CD4-positive, CD25-positive, alpha-beta regulatory T cell (primary cell): Measurements from ENCODE around the gene PTPRT. TPM values are rescaled to one million over a fixed set of nuclear protein-coding genes. Genes with fewer than 3 reads are reported as not detected.

ENCODE experiments used
- ATAC-seq, 2 donors: fragments of 150-1000 bp; cut with Tn5 transposase; one replicate each; pipeline ENCODE4 v1.10.0; 2021; ENCODE audit warnings: low read depth in 2 of 2, moderate number of reproducible peaks in 2 of 2, moderate library complexity in 1 of 2
- DNase-seq, 3 donors: peaks; one replicate each; pipeline versions ENCODE4 v3.0.0 to v3.0.0-alpha.2; 2012 to 2022; ENCODE audit warnings: mixed read lengths in 1 of 3
- H3K27ac ChIP-seq: one replicate; pipeline ENCODE4 v1.7.0; 2013; ENCODE audit warnings: mild to moderate bottlenecking, low read length; ENCODE audit not compliant: insufficient read depth, poor library complexity, severe bottlenecking
- H3K27me3 ChIP-seq: one replicate; pipeline ENCODE4 v1.7.0; 2013; ENCODE audit warnings: low read length; ENCODE audit not compliant: control insufficient read depth, insufficient read depth
- H3K36me3 ChIP-seq: one replicate; pipeline ENCODE4 v1.7.0; 2013; ENCODE audit warnings: mild to moderate bottlenecking, low read length, moderate library complexity; ENCODE audit not compliant: control insufficient read depth, insufficient read depth
- H3K4me1 ChIP-seq: 2 replicates; pipeline ENCODE4 v1.7.0; 2013; ENCODE audit warnings: mild to moderate bottlenecking, low read length; ENCODE audit not compliant: insufficient read depth, control insufficient read depth, poor library complexity, severe bottlenecking
- H3K4me3 ChIP-seq: one replicate; pipeline ENCODE4 v1.7.0; 2013; ENCODE audit warnings: low read depth, mild to moderate bottlenecking, low read length, moderate library complexity
- H3K9me3 ChIP-seq, 2 experiments: 1 replicate in 1 of 2; 2 replicates in 1 of 2; pipeline ENCODE4 v1.7.0; 2013; ENCODE audit warnings: low read length in 2 of 2, mild to moderate bottlenecking in 1 of 2, moderate library complexity in 1 of 2; ENCODE audit not compliant: control insufficient read depth in 2 of 2
- H3K27ac Mint-ChIP-seq, 3 donors: one replicate each; pipeline ENCODE4 v1.8.0; 2020 to 2022; ENCODE audit warnings: mild to moderate bottlenecking in 3 of 3, mixed read lengths in 3 of 3, moderate library complexity in 2 of 3
- H3K27me3 Mint-ChIP-seq: one replicate; pipeline ENCODE4 v1.8.0; 2022; ENCODE audit warnings: mild to moderate bottlenecking, mixed read lengths
- H3K36me3 Mint-ChIP-seq: one replicate; pipeline ENCODE4 v1.8.0; 2020; ENCODE audit warnings: mixed read lengths
- H3K4me1 Mint-ChIP-seq, 4 donors: one replicate each; pipeline ENCODE4 v1.8.0; 2020 to 2022; ENCODE audit warnings: mixed read lengths in 4 of 4, mild to moderate bottlenecking in 1 of 4
- H3K4me3 Mint-ChIP-seq, 4 donors: one replicate each; pipeline ENCODE4 v1.8.0; 2020 to 2022; ENCODE audit warnings: mild to moderate bottlenecking in 4 of 4, mixed read lengths in 4 of 4, moderate library complexity in 3 of 4
- H3K9me3 Mint-ChIP-seq, 7 donors: one replicate each; pipeline ENCODE4 v1.8.0; 2020 to 2022; ENCODE audit warnings: mixed read lengths in 7 of 7, mild to moderate bottlenecking in 3 of 7, moderate library complexity in 2 of 7
- polyA plus RNA-seq, 4 donors: library from polyadenylated mRNA; unstranded; fragments of 300-500 nt; fragmentation: Illumina TruSeq; gene quantifications; one replicate each; pipeline ENCODE4 v1.2.3, GENCODE V29; 2021
- total RNA-seq: library from RNA; stranded (reverse); gene quantifications from one replicate; pipeline ENCODE4 v1.2.3, GENCODE V29; 2022

Gene PTPRT
- total RNA-seq (not detected), polyA plus RNA-seq (not detected)

DNA sequence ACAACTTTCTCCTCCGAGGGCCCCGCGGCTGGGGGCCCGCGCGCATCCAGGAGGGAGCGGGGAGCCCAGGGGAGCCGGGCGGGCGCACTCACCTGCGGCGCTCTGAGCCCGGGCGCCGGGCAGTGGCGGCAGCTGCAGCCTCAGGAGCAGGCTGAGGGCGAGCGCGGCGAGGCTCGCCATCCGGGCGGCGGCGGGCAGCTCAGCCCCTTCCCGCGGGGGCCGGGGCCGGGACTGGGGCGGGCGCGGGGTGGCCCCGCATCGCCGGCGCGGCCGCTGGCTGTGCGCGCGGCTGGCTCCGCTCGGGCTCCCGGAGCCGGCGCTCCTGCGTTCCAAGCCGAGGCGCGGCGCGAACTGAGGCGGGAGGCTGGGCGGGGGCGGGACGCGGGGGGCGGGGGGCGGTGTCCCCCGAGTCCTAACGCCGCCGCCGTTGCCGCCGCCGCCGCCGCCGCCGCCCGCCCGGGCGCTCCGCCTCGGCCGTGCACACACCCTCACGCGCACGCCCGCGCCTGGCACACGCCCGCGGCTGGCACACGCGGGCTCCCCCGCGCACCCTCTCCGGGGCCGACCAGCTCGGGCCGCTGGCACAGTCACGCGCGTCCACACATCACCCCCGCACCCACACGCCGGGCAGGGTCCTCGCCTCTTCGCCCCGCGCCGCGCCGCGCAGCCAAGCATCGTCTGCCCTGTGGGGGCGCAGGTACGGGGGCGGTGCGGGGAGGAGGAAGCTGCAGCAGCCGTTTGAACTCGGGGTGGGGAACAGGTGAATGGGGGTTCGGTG lies at the start of gene PTPRT:
PTPRT (minus strand) TSS at position 353 of the 778 bp plus-strand sequence; CDS start at position 180, 173 bp downstream.
- no peak within 1 kb of the TSS for H3K4me3 Mint-ChIP-seq
- H3K27me3 Mint-ChIP-seq: peaks cover 48% of the 10 kb centered on the region

DNA sequence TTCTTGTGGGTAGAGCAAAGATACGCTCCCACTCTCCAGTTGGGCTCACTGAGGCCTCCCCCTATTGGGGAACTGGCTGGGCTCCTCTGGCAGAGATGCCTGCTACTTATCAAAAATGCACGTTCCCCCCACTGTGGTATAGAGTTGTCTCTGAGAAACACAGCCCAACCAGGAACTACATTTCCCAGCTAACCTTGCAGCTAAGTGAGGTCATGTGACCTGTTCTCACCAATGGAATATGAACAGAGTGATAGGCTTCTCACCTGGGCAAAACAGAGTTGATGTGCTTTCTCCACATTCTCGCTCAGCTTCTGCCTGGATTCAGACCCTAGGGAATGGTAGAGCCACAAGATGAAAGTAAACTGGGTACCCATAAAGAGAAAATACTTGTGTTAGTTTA lies 49.1 kb upstream of the PTPRT start:
- Histone ChIP-seq H3K4me1 (no peaks in the 10 kb centered on the region), H3K4me3 (no peak overlapping the region), H3K27me3 (peaks cover 3% of the 10 kb centered on the region), H3K27ac (no peak overlapping the region), H3K9me3 (peaks cover 0 to 5% of the 10 kb centered on the region in 2 experiments), H3K36me3 (no peaks in the 10 kb centered on the region)
- H3K9me3 Mint-ChIP-seq: peaks cover 0 to 11% (median 3%) of the 10 kb centered on the region in 7 donors
- ATAC-seq (no peak), DNase-seq (peak in 1 of 3 donors; percentile 4)
- H3K27ac Mint-ChIP-seq: no peak overlapping the region
- peaks cover 5% of the 10 kb centered on the region for H3K27me3 Mint-ChIP-seq
- no peak overlapping the region for H3K4me3 Mint-ChIP-seq
- no peaks in the 10 kb centered on the region for H3K4me1 Mint-ChIP-seq
- H3K36me3 Mint-ChIP-seq: no peaks in the 10 kb centered on the region

More for the DNA sequence above, at the start of gene PTPRT:
- Histone ChIP-seq H3K36me3 (no peaks in the 10 kb centered on the region), H3K9me3 (no peaks in the 10 kb centered on the region), H3K27ac (no peak within 1 kb of the TSS), H3K4me1 (no peaks in the 10 kb centered on the region), H3K4me3 (no peak within 1 kb of the TSS), H3K27me3 (peaks cover 12% of the 10 kb centered on the region)
- no peak within 1 kb of the TSS for H3K27ac Mint-ChIP-seq
- no peak for ATAC-seq
- peaks cover 0 to 2% (median 0%) of the 10 kb centered on the region in 7 donors for H3K9me3 Mint-ChIP-seq
- H3K36me3 Mint-ChIP-seq: no peaks in the 10 kb centered on the region
- DNase-seq: no peak
- peaks cover 0 to 11% (median 4%) of the 10 kb centered on the region in 4 donors for H3K4me1 Mint-ChIP-seq

DNA sequence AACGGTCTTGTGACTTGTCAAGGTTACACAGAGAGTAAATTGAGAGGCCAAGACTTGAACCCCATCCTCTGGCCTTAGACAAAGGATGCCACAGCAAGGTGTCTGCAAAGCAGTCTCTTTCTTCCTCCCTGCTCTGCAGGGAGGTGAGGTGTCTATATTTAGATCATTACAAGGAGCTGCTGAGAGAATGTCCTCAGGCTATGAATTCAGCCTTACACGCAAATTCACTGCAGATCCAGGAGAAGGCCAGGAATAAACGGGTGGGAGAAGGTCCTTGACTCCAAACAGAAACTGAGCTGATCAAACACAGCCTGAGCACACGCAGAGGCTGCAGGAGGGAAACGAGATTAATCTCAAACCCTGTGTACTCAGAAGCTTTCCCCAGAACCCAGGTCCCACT lies 48.6 kb upstream of the PTPRT start:
- peaks cover 3% of the 10 kb centered on the region for H3K27me3 ChIP-seq
- ATAC-seq (no peak), DNase-seq (no peak)
- no peak overlapping the region for H3K27ac Mint-ChIP-seq
- H3K4me3 ChIP-seq: no peak overlapping the region
- no peak overlapping the region for H3K27ac ChIP-seq
- H3K4me1 Mint-ChIP-seq: no peaks in the 10 kb centered on the region
- H3K27me3 Mint-ChIP-seq: peaks cover 5% of the 10 kb centered on the region
- peaks cover 0 to 5% of the 10 kb centered on the region in 2 experiments for H3K9me3 ChIP-seq
- H3K4me1 ChIP-seq: no peaks in the 10 kb centered on the region
- no peak overlapping the region for H3K4me3 Mint-ChIP-seq
- H3K36me3 Mint-ChIP-seq: no peaks in the 10 kb centered on the region
- H3K9me3 Mint-ChIP-seq: peaks cover 0 to 11% (median 3%) of the 10 kb centered on the region in 7 donors
- H3K36me3 ChIP-seq: no peaks in the 10 kb centered on the region

DNA sequence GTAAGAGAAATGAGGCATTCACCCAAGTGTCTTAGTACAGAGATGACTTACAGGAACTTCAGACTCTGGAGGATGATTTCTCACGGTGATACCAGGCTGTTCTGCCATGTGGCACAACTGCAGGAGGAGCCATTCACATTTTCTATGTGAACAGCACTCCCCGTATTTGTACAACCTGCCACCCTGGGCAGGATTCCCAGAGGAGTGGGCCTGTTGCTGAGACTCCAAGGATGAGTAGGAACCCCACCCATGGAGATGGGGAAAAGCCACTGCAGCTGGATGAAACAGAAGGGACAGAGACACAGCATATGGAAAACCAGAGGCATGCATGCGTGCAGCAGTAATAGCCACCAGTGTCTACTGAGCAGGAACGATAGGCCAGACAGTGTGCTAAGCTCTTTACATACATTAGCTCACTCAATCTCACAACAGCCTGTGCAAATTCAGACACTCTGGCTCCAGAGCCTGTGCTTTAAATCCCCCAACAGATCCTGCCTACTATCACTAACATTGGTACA lies 48.0 kb upstream of the PTPRT start:
- no peak overlapping the region for H3K27ac ChIP-seq
- no peak overlapping the region for H3K4me3 ChIP-seq
- H3K4me1 ChIP-seq: no peaks in the 10 kb centered on the region
- Mint-ChIP-seq H3K4me3 (no peak overlapping the region), H3K4me1 (no peaks in the 10 kb centered on the region), H3K27me3 (peaks cover 5% of the 10 kb centered on the region), H3K27ac (no peak overlapping the region), H3K9me3 (peaks cover 0 to 11% (median 3%) of the 10 kb centered on the region in 7 donors), H3K36me3 (no peaks in the 10 kb centered on the region)
- no peak for ATAC-seq
- H3K36me3 ChIP-seq: no peaks in the 10 kb centered on the region
- peaks cover 0 to 5% of the 10 kb centered on the region in 2 experiments for H3K9me3 ChIP-seq
- peaks cover 3% of the 10 kb centered on the region for H3K27me3 ChIP-seq
- no peak for DNase-seq

DNA sequence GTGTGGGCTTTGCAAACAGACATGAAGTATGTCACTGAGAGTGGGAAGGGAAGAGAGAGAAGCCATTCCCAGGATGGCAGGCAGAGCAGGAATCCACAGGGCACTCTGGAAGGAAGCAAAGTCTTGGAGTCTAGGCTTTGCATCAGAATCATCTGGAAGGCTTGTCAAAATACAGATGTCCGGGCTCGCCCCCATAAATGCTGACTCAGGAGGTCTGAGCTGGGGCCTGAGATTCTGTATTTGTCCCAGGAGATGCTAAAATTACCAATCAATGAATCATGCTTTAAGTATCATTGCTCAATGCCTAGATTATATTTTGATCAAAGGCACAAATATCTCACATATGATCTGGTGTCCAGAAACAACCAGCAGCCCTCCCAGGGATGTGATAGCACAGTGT lies 46.3 kb upstream of the PTPRT start:
- Mint-ChIP-seq H3K4me1 (no peaks in the 10 kb centered on the region), H3K9me3 (peaks cover 0 to 11% (median 3%) of the 10 kb centered on the region in 7 donors), H3K27me3 (peaks cover 5% of the 10 kb centered on the region), H3K4me3 (no peak overlapping the region), H3K27ac (no peak overlapping the region), H3K36me3 (no peaks in the 10 kb centered on the region)
- no peak overlapping the region for H3K27ac ChIP-seq
- H3K9me3 ChIP-seq: peaks cover 0 to 5% of the 10 kb centered on the region in 2 experiments
- no peak overlapping the region for H3K4me3 ChIP-seq
- H3K36me3 ChIP-seq: no peaks in the 10 kb centered on the region
- no peak for ATAC-seq
- DNase-seq: no peak
- peaks cover 3% of the 10 kb centered on the region for H3K27me3 ChIP-seq
- H3K4me1 ChIP-seq: no peaks in the 10 kb centered on the region

DNA sequence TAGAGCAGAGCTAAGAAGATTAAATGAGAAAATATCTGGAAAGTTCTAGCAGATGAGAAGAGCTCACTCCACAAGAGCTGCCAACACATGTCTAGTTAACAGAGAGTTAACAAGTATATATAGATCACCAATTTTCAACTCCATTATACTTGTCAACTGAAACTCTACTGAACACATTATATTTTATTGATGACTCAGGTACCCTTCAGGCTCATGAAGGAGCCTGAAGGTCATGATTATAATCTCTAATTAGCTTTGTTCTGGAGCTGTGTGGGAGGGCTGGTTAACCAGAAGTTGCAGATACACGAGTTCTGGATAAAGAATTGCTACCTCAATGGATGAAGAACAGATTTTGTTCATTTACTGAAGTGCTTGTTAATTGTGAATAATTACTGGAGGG lies 42.1 kb upstream of the PTPRT start:
- no peak for ATAC-seq

DNA sequence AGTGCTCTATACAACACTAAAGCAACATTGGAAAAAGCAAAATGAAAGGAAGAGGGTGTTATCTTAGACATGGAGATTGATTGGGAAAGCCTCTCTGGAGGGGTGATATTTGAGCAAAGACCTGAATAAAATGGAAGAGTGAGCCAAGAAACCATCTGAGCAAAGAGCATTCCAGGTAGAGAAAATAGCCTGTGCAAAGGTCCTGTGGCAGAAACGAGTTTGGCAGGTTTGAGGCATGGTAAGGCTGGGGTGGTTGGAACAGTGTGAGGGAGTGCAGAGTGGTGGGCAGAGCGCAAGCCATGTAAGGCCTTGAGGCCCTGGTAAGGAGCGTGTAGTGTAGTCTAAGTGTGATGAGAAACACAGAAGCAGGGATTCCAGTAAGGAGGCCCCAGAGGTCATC lies 40.0 kb upstream of the PTPRT start:
- no peak overlapping the region for H3K4me3 ChIP-seq

More for the DNA sequence above, 42.1 kb upstream of the PTPRT start:
- Histone ChIP-seq H3K27ac (no peak overlapping the region), H3K4me1 (no peaks in the 10 kb centered on the region), H3K4me3 (no peak overlapping the region), H3K9me3 (no peaks in the 10 kb centered on the region), H3K27me3 (no peaks in the 10 kb centered on the region), H3K36me3 (no peaks in the 10 kb centered on the region)
- no peak overlapping the region for H3K27ac Mint-ChIP-seq
- DNase-seq: no peak
- H3K36me3 Mint-ChIP-seq: no peaks in the 10 kb centered on the region
- peaks cover 2% of the 10 kb centered on the region for H3K27me3 Mint-ChIP-seq
- no peaks in the 10 kb centered on the region for H3K4me1 Mint-ChIP-seq
- H3K4me3 Mint-ChIP-seq: no peak overlapping the region
- peaks cover 0 to 4% (median 0%) of the 10 kb centered on the region in 7 donors for H3K9me3 Mint-ChIP-seq

More for the DNA sequence above, 40.0 kb upstream of the PTPRT start:
- Mint-ChIP-seq H3K4me3 (no peak overlapping the region), H3K36me3 (no peaks in the 10 kb centered on the region), H3K4me1 (no peaks in the 10 kb centered on the region), H3K27ac (no peak overlapping the region), H3K27me3 (no peaks in the 10 kb centered on the region), H3K9me3 (peaks cover 0 to 1% (median 0%) of the 10 kb centered on the region in 7 donors)
- no peaks in the 10 kb centered on the region for H3K36me3 ChIP-seq
- DNase-seq: no peak
- no peak overlapping the region for H3K27ac ChIP-seq
- no peak for ATAC-seq
- H3K27me3 ChIP-seq: no peaks in the 10 kb centered on the region
- no peaks in the 10 kb centered on the region for H3K9me3 ChIP-seq
- H3K4me1 ChIP-seq: no peaks in the 10 kb centered on the region
